ENCODE measurements around the gene USP43.

- TF ChIP-seq CTCF (tag by site-specific recombination; IDR thresholded peaks at IDR 0.05), result no peak
- no peak for TF ChIP-seq ZNF416 (tag by site-specific recombination; IDR thresholded peaks at IDR 0.05)
- TF ChIP-seq ZNF24 (tag by site-specific recombination; IDR thresholded peaks at IDR 0.05), result no peak
- TF ChIP-seq ZNF580 (tag by site-specific recombination; IDR thresholded peaks at IDR 0.05), result no peak
- TF ChIP-seq, protein P1, sequence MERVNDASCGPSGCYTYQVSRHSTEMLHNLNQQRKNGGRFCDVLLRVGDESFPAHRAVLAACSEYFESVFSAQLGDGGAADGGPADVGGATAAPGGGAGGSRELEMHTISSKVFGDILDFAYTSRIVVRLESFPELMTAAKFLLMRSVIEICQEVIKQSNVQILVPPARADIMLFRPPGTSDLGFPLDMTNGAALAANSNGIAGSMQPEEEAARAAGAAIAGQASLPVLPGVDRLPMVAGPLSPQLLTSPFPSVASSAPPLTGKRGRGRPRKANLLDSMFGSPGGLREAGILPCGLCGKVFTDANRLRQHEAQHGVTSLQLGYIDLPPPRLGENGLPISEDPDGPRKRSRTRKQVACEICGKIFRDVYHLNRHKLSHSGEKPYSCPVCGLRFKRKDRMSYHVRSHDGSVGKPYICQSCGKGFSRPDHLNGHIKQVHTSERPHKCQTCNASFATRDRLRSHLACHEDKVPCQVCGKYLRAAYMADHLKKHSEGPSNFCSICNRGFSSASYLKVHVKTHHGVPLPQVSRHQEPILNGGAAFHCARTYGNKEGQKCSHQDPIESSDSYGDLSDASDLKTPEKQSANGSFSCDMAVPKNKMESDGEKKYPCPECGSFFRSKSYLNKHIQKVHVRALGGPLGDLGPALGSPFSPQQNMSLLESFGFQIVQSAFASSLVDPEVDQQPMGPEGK (tag by site-specific recombination; IDR thresholded peaks at IDR 0.05), result no peak
- TF ChIP-seq, protein P2, sequence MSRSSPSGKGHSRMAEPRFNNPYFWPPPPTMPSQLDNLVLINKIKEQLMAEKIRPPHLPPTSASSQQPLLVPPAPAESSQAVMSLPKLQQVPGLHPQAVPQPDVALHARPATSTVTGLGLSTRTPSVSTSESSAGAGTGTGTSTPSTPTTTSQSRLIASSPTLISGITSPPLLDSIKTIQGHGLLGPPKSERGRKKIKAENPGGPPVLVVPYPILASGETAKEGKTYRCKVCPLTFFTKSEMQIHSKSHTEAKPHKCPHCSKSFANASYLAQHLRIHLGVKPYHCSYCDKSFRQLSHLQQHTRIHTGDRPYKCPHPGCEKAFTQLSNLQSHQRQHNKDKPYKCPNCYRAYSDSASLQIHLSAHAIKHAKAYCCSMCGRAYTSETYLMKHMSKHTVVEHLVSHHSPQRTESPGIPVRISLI (tag by site-specific recombination; IDR thresholded peaks at IDR 0.05), result no peak
- no peak for TF ChIP-seq ZBTB7A (tag by site-specific recombination; IDR thresholded peaks at IDR 0.05; ENCODE audit: low read depth)
- no peak for TF ChIP-seq ZNF785 (tag by site-specific recombination; IDR thresholded peaks at IDR 0.05)
- TF ChIP-seq MEIS1 (CRISPR knock-in tag; IDR thresholded peaks at IDR 0.05; ENCODE audit: borderline replicate concordance), result no peak
- no peak for TF ChIP-seq ZNF791 (tag by site-specific recombination; IDR thresholded peaks at IDR 0.05)
- TF ChIP-seq, protein P3, sequence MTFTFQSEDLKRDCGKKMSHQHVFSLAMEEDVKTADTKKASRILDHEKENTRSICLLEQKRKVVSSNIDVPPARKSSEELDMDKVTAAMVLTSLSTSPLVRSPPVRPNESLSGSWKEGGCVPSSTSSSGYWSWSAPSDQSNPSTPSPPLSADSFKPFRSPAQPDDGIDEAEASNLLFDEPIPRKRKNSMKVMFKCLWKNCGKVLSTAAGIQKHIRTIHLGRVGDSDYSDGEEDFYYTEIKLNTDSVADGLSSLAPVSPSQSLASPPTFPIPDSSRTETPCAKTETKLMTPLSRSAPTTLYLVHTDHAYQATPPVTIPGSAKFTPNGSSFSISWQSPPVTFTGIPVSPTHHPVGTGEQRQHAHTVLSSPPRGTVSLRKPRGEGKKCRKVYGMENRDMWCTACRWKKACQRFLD (tag by site-specific recombination; IDR thresholded peaks at IDR 0.05), result no peak
- no peak for TF ChIP-seq PRDM1 (tag by site-specific recombination; IDR thresholded peaks at IDR 0.05)
- no peak for TF ChIP-seq REST (tag by site-specific recombination; IDR thresholded peaks at IDR 0.05)
- TF ChIP-seq ZNF76 (tag by site-specific recombination; IDR thresholded peaks at IDR 0.05; ENCODE audit: borderline replicate concordance, low read depth), result no peak
Observed at GRCh38 chr17:9693755-9694154, 48.4 kb downstream of the USP43 start.

All from HEK293 (cell line).